ENCODE data around the gene SVEP1.

The SVEP1 gene

GRCh38 chr9:110592044-110592830 is 12.7 kb upstream of the SVEP1 start:
- Mint-ChIP-seq H3K9me3 (peaks cover 12 to 14% of the 10 kb centered on the region in 2 donors), H3K36me3 (peaks cover 0 to 5% of the 10 kb centered on the region in 2 donors), H3K27ac (no peak overlapping the region), H3K27me3 (peaks cover 6 to 20% of the 10 kb centered on the region in 2 donors), H3K4me1 (no peaks in the 10 kb centered on the region), H3K4me3 (no peak overlapping the region)
- no peak for ATAC-seq (replicated peaks)
- DNase-seq = no peak

DNA sequence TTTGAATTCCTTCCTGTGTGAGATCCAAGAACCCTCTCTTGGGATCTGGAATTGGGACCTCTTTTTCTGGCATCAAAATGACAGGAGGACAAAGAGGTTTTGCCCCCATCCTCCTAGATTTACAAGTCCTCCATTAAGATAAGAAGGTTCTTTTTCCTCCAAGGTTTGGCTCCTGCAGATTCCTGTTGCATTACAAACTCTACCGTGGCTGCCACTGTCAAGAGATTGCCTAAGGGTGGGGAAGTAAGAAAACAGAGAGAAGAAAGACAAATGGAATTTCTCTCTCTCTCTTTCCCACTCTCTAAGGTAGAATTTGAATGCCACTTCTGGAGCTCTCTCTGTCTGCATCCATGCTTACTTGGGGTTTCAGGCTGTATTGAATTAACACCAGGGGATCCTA is 12.0 kb upstream of the SVEP1 start:
- H3K36me3 Mint-ChIP-seq = peaks cover 0 to 5% of the 10 kb centered on the region in 2 donors
- no peak overlapping the region for H3K27ac Mint-ChIP-seq
- DNase-seq (no peak), ATAC-seq (replicated peaks) (no peak)
- peaks cover 16 to 17% of the 10 kb centered on the region in 2 donors for H3K9me3 Mint-ChIP-seq
- H3K4me1 Mint-ChIP-seq = no peaks in the 10 kb centered on the region
- peaks cover 6 to 21% of the 10 kb centered on the region in 2 donors for H3K27me3 Mint-ChIP-seq
- no peak overlapping the region for H3K4me3 Mint-ChIP-seq

- Mint-ChIP-seq H3K4me3 (no peak overlapping the region), H3K9me3 (peaks cover 19 to 21% of the 10 kb centered on the region in 2 donors), H3K36me3 (peaks cover 0 to 5% of the 10 kb centered on the region in 2 donors), H3K4me1 (no peaks in the 10 kb centered on the region), H3K27ac (no peak overlapping the region), H3K27me3 (peaks cover 0 to 14% of the 10 kb centered on the region in 2 donors)
- ATAC-seq (replicated peaks) (no peak), DNase-seq (no peak)
Observed at GRCh38 chr9:110590816-110591215, 11.3 kb upstream of the SVEP1 start.

DNA sequence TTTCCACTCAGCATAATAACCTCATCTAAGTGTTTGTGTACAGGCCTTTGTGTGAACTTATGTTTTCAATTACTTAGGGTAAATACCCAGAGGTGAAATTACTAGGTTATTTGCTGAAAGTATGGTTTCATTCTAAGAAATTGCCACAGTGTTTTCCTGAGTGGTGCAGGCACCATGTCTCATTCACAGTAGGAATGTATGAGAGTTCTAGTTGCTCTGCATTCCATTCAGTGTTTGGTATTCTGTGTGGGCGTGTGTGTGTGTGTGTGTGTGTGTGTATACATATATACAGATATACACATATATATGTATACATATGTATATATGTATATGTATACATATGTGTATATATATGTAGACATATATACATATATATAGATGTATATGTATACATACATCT is 8.8 kb upstream of the SVEP1 start:
- no peak for DNase-seq
- Mint-ChIP-seq H3K36me3 (peaks cover 0 to 5% of the 10 kb centered on the region in 2 donors), H3K27ac (no peak overlapping the region), H3K4me3 (no peak overlapping the region), H3K27me3 (peaks cover 7 to 14% of the 10 kb centered on the region in 2 donors), H3K4me1 (no peaks in the 10 kb centered on the region), H3K9me3 (peaks cover 26% of the 10 kb centered on the region in 2 donors)
- no peak for ATAC-seq (replicated peaks)

DNA sequence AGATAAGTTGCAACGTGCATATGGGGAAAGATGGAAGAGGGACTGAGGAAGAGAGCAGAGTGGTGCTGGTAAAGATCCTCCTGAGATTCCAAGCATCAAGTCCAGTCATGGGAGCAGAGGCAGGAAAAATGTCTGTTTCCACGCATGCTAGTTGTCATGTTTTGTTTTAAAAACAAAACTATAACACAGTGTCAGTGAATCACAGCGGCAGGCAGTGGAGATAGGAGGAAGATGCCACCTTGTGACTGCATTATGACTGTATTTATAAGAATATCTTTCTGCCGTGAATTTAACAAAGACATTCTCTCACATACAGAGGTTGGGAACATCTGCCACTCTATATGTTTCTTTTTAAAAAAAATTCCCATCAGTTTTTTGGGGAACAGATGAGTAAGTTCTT is 3.7 kb upstream of the SVEP1 start:
- no peak for ATAC-seq (replicated peaks)
- no peak overlapping the region for H3K4me3 Mint-ChIP-seq
- no peak for DNase-seq
- peaks cover 8 to 13% of the 10 kb centered on the region in 2 donors for H3K4me1 Mint-ChIP-seq
- H3K27ac Mint-ChIP-seq = no peak overlapping the region
- H3K27me3 Mint-ChIP-seq = peaks cover 31 to 47% of the 10 kb centered on the region in 2 donors
- H3K36me3 Mint-ChIP-seq = no peaks in the 10 kb centered on the region
- peaks cover 15 to 18% of the 10 kb centered on the region in 2 donors for H3K9me3 Mint-ChIP-seq

- Mint-ChIP-seq H3K36me3 (no peaks in the 10 kb centered on the region), H3K27ac (no peak overlapping the region), H3K9me3 (peaks cover 13% of the 10 kb centered on the region in 2 donors), H3K4me1 (peaks cover 8 to 13% of the 10 kb centered on the region in 2 donors), H3K4me3 (no peak overlapping the region), H3K27me3 (peaks cover 29 to 57% of the 10 kb centered on the region in 2 donors)
- DNase-seq = no peak
- ATAC-seq (replicated peaks) = no peak
Observed at GRCh38 chr9:110582156-110582555, 2.6 kb upstream of the SVEP1 start.

GRCh38 chr9:110580850-110581249 is 1.3 kb upstream of the SVEP1 start:
- Mint-ChIP-seq H3K36me3 (no peaks in the 10 kb centered on the region), H3K27ac (no peak overlapping the region), H3K4me1 (peaks cover 8 to 13% of the 10 kb centered on the region in 2 donors), H3K27me3 (peaks cover 28 to 64% of the 10 kb centered on the region in 2 donors), H3K9me3 (peaks cover 5 to 7% of the 10 kb centered on the region in 2 donors), H3K4me3 (no peak overlapping the region)
- ATAC-seq (replicated peaks) (no peak), DNase-seq (no peak)

DNA sequence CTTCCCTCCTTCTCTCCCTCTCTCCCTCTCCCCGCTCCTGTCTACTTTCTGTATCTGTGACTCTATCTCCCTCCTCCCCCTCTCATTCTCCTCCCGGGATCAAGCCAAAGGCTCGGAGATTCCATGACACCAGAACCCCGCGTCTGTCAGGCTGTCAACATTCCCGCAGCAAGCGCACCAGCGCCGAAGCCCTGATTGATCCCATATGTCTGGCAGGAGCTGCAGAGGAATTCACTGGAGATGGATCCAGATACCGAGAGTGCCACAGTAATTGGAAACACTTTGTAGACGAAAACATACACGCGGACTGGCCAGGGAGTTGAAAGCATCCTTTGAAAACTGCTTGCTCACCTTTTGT is 300 bp upstream of the SVEP1 start:
- Mint-ChIP-seq H3K4me3 (peak overlapping the region; percentile 11 to 68), H3K4me1 (peaks cover 8 to 13% of the 10 kb centered on the region in 2 donors), H3K27ac (no peak overlapping the region)

GRCh38 chr9:110578575-110579033 is 937 bp downstream of the SVEP1 start:
- Mint-ChIP-seq H3K27ac (peak overlapping the region; percentile 25), H3K27me3 (peaks cover 29 to 52% of the 10 kb centered on the region in 2 donors), H3K9me3 (peaks cover 0 to under 1% of the 10 kb centered on the region in 2 donors), H3K4me3 (peak overlapping the region; percentile 72 to 74), H3K4me1 (peaks cover 8 to 13% of the 10 kb centered on the region in 2 donors), H3K36me3 (no peaks in the 10 kb centered on the region)
- DNase-seq = no peak
- no peak for ATAC-seq (replicated peaks)

More for the DNA sequence above, 300 bp upstream of the SVEP1 start:
- Mint-ChIP-seq H3K36me3 (no peaks in the 10 kb centered on the region), H3K9me3 (peaks cover 2 to 5% of the 10 kb centered on the region in 2 donors), H3K27me3 (peaks cover 28 to 59% of the 10 kb centered on the region in 2 donors)
- DNase-seq (no peak), ATAC-seq (replicated peaks) (no peak)

DNA sequence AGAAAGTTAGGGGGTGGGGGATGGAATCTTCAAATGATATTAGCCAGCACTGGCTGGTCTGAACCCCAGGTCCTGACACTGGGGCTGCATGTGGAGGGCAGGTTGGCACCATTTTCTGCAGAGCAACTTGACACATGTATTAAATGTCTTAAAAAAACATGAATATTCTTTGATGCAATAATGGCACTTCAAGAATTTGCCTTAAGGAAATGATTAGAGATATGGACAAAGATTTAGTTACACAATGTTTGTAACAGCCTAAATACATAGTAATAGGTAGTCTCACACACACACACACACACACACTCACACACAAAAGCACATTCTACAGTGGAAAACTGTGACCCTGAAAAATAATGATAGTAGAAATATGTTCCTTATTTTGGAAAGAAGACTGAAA is 3.6 kb downstream of the SVEP1 start:
- Mint-ChIP-seq H3K27ac (no peak overlapping the region), H3K4me3 (no peak overlapping the region), H3K4me1 (peaks cover 8 to 13% of the 10 kb centered on the region in 2 donors), H3K9me3 (no peaks in the 10 kb centered on the region), H3K36me3 (no peaks in the 10 kb centered on the region), H3K27me3 (peaks cover 31 to 51% of the 10 kb centered on the region in 2 donors)
- ATAC-seq (replicated peaks) = no peak
- no peak for DNase-seq

DNA sequence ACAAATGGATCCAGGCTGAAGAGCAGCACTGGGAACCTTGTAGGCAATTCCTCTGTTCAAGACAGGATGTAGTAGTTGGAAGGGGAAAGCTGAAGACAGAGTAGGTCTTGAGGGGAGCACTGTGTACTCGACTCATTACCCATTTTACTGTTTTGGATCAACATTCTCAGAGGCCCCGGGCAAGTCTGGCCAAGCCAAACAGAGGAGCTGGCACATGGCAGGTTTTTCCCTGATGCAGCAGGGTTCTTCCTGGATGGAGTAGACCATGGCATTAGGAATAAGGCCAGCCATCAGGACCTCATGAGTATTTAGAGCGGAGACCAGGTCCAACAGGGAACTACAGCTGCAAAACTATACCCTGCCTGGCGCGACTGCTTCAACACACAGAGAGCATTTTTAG is 4.4 kb downstream of the SVEP1 start:
- ATAC-seq (replicated peaks) (no peak), DNase-seq (no peak)
- Mint-ChIP-seq H3K9me3 (no peaks in the 10 kb centered on the region), H3K4me1 (peaks cover 8 to 13% of the 10 kb centered on the region in 2 donors), H3K4me3 (no peak overlapping the region), H3K27me3 (peaks cover 25 to 44% of the 10 kb centered on the region in 2 donors), H3K36me3 (no peaks in the 10 kb centered on the region), H3K27ac (no peak overlapping the region)

DNA sequence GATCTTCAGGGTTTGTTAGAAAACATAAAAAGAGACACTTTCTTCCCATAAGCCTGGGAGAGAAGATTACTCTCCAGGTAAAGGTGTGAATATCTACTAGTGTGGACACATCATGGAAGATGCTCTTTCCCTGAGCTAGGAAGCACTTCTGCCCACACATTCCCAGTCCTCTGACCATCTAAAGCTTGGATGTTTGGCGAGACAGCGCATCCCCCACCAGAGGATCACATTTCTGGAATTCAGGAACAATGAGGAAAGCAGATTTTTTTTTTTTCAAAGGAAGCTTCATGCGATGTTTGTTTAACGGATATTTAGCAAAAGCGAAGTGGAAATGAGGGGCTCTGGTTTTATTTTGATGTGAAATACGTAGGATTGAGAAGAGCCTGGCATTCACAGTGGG is 6.2 kb downstream of the SVEP1 start:
- Mint-ChIP-seq H3K27me3 (peaks cover 9 to 25% of the 10 kb centered on the region in 2 donors), H3K36me3 (no peaks in the 10 kb centered on the region), H3K9me3 (no peaks in the 10 kb centered on the region), H3K4me1 (no peaks in the 10 kb centered on the region), H3K4me3 (no peak overlapping the region), H3K27ac (no peak overlapping the region)
- DNase-seq (no peak), ATAC-seq (replicated peaks) (no peak)

- no peak for ATAC-seq (replicated peaks)
- Mint-ChIP-seq H3K27ac (no peak overlapping the region), H3K4me3 (no peak overlapping the region), H3K36me3 (no peaks in the 10 kb centered on the region), H3K9me3 (no peaks in the 10 kb centered on the region), H3K4me1 (no peaks in the 10 kb centered on the region), H3K27me3 (peaks cover 8 to 12% of the 10 kb centered on the region in 2 donors)
- no peak for DNase-seq
Observed at GRCh38 chr9:110571801-110572483, 7.6 kb downstream of the SVEP1 start.

DNA sequence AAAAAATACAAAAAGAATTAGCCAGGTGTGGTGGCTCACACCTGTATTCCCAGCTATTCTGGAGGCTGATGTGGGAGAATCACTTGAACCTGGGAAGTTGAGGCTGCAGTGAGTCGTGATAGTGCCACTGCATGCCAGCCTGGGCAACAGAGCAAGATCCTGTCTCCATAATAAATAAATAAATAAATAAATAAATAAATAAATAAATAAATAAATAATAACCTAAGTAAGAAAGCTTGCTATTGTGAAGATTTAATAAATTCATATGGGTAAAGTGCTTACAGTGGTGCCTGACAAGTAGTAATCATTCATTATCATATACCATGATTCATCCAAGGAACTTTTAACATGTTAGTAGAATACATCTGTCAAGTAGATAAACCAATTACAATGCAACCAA is 13.4 kb downstream of the SVEP1 start:
- peaks cover 4 to 5% of the 10 kb centered on the region in 2 donors for H3K27me3 Mint-ChIP-seq
- no peaks in the 10 kb centered on the region for H3K4me1 Mint-ChIP-seq
- DNase-seq (no peak), ATAC-seq (replicated peaks) (no peak)
- H3K4me3 Mint-ChIP-seq = no peak overlapping the region
- no peaks in the 10 kb centered on the region for H3K9me3 Mint-ChIP-seq
- no peak overlapping the region for H3K27ac Mint-ChIP-seq
- H3K36me3 Mint-ChIP-seq = no peaks in the 10 kb centered on the region

- no peak overlapping the region for H3K4me3 Mint-ChIP-seq
- no peaks in the 10 kb centered on the region for H3K9me3 Mint-ChIP-seq
- ATAC-seq (replicated peaks) (no peak), DNase-seq (no peak)
- no peaks in the 10 kb centered on the region for H3K4me1 Mint-ChIP-seq
- no peaks in the 10 kb centered on the region for H3K36me3 Mint-ChIP-seq
- peaks cover 4 to 5% of the 10 kb centered on the region in 2 donors for H3K27me3 Mint-ChIP-seq
- H3K27ac Mint-ChIP-seq = no peak overlapping the region
Observed at GRCh38 chr9:110561826-110562225, 17.7 kb downstream of the SVEP1 start.

Measured in stimulated activated naive B cell treated with anti-CD40 and anti-IgM and Interleukin-4, amounts not matched to agents 10 μg/mL and 1 μg/mL and 100 μg/mL, for 72 hours (primary cell).